HCT116 (cell line): ENCODE results near the gene BPIFB3.

Source experiments
- EZH2 ChIP-seq: fragments of 200-600 bp; sonication (generic); IDR thresholded peaks from 2 replicates; pipeline ENCODE4 v1.6.1; 2017; ENCODE audit warnings: antibody characterized with exemption, mixed run types
- JUND ChIP-seq: IDR thresholded peaks from 2 replicates; pipeline ENCODE4 v1.6.1; 2012
- POLR2A ChIP-seq: IDR thresholded peaks from 2 replicates; pipeline ENCODE4 v1.7.0; 2011; ENCODE audit warnings: borderline replicate concordance; ENCODE audit not compliant: insufficient read depth, insufficient read length; ENCODE audit errors: extremely low read depth
- POLR2AphosphoS5 ChIP-seq: IDR thresholded peaks from 2 replicates; pipeline ENCODE4 v1.6.1; 2011; ENCODE audit warnings: mild to moderate bottlenecking, low read depth, low read length, moderate library complexity
- SRF ChIP-seq: IDR thresholded peaks from 2 replicates; pipeline ENCODE4 v1.6.1; 2012; ENCODE audit warnings: low read depth
- TCF7L2 ChIP-seq: IDR thresholded peaks from 2 replicates; pipeline ENCODE4 v1.7.0; 2011; ENCODE audit warnings: borderline replicate concordance, inconsistent platforms; ENCODE audit not compliant: insufficient read depth, insufficient read length; ENCODE audit errors: extremely low read depth
- YY1 ChIP-seq: IDR thresholded peaks from 2 replicates; pipeline ENCODE4 v1.6.1; 2011; ENCODE audit warnings: low read length, low read depth, moderate library complexity, mild to moderate bottlenecking; ENCODE audit not compliant: insufficient replicate concordance; ENCODE audit errors: extremely low read depth
- ZNF274 ChIP-seq: fragments of 200-500 bp; sonication (Bioruptor generic); IDR thresholded peaks from 2 replicates; pipeline ENCODE4 v1.6.1; 2014; ENCODE audit warnings: mild to moderate bottlenecking, low read depth, low read length, inconsistent platforms
- TF ChIP-seq, protein P1 (sequence below), 3 experiments: fragments of 200-600 bp in 1 of 3; sonication (generic) in 1 of 3; IDR thresholded peaks in 2 of 3; conservative IDR thresholded peaks in 1 of 3; 2 replicates each; pipeline ENCODE4 v1.5.1; 2012 to 2017; ENCODE audit warnings: low read depth in 2 of 3, low read length in 2 of 3, antibody characterized with exemption in 1 of 3, borderline replicate concordance in 1 of 3, control low read depth in 1 of 3, mild to moderate bottlenecking in 1 of 3, mixed read lengths in 1 of 3, mixed run types in 1 of 3, moderate library complexity in 1 of 3; ENCODE audit not compliant: insufficient read depth in 1 of 3
- TF ChIP-seq, protein P2 (sequence below): IDR thresholded peaks from 2 replicates; pipeline ENCODE4 v1.6.1; 2012
- TF ChIP-seq, protein P3 (sequence below): IDR thresholded peaks from 2 replicates; pipeline ENCODE4 v1.6.1; 2012; ENCODE audit warnings: low read depth

DNA sequence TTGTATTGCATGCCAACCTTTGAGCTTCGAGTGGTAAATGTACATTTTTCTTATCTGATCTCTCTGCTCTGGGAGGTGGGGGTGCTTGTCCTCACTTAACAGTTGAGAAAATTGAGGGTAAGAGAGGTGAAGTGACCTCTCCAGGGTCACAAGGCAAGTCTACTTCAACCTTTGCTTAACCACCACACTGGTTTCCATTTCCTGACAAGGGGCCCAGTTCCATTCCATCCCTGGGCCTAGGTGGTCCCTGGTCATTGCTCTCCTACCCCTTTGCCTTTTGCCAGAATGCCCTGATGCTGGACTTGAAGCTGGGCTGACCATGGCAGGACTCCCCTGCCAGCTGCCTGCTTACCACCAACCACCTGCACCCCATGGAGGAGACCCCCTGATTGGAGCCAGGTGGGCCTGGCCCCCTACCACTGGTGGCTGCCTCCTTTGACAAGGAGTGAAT, 9.9 kb upstream of the BPIFB3 start:
- TF ChIP-seq, protein P1, sequence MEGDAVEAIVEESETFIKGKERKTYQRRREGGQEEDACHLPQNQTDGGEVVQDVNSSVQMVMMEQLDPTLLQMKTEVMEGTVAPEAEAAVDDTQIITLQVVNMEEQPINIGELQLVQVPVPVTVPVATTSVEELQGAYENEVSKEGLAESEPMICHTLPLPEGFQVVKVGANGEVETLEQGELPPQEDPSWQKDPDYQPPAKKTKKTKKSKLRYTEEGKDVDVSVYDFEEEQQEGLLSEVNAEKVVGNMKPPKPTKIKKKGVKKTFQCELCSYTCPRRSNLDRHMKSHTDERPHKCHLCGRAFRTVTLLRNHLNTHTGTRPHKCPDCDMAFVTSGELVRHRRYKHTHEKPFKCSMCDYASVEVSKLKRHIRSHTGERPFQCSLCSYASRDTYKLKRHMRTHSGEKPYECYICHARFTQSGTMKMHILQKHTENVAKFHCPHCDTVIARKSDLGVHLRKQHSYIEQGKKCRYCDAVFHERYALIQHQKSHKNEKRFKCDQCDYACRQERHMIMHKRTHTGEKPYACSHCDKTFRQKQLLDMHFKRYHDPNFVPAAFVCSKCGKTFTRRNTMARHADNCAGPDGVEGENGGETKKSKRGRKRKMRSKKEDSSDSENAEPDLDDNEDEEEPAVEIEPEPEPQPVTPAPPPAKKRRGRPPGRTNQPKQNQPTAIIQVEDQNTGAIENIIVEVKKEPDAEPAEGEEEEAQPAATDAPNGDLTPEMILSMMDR (IDR thresholded peaks at IDR 0.05 in 2 of 3, conservative IDR thresholded peaks at IDR 0.05 in 1 of 3; ENCODE audit: borderline replicate concordance in 1 of 3, insufficient read depth in 1 of 3, low read depth in 2 of 3, low read length in 2 of 3) = no peak
- TF ChIP-seq POLR2AphosphoS5 = no peak
- no peak for TF ChIP-seq POLR2A
- no peak for TF ChIP-seq YY1
- TF ChIP-seq SRF = no peak
- no peak for TF ChIP-seq ZNF274
- TF ChIP-seq EZH2 = no peak
- TF ChIP-seq, protein P2, sequence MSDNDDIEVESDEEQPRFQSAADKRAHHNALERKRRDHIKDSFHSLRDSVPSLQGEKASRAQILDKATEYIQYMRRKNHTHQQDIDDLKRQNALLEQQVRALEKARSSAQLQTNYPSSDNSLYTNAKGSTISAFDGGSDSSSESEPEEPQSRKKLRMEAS = no peak
- no peak for TF ChIP-seq TCF7L2
- TF ChIP-seq, protein P3, sequence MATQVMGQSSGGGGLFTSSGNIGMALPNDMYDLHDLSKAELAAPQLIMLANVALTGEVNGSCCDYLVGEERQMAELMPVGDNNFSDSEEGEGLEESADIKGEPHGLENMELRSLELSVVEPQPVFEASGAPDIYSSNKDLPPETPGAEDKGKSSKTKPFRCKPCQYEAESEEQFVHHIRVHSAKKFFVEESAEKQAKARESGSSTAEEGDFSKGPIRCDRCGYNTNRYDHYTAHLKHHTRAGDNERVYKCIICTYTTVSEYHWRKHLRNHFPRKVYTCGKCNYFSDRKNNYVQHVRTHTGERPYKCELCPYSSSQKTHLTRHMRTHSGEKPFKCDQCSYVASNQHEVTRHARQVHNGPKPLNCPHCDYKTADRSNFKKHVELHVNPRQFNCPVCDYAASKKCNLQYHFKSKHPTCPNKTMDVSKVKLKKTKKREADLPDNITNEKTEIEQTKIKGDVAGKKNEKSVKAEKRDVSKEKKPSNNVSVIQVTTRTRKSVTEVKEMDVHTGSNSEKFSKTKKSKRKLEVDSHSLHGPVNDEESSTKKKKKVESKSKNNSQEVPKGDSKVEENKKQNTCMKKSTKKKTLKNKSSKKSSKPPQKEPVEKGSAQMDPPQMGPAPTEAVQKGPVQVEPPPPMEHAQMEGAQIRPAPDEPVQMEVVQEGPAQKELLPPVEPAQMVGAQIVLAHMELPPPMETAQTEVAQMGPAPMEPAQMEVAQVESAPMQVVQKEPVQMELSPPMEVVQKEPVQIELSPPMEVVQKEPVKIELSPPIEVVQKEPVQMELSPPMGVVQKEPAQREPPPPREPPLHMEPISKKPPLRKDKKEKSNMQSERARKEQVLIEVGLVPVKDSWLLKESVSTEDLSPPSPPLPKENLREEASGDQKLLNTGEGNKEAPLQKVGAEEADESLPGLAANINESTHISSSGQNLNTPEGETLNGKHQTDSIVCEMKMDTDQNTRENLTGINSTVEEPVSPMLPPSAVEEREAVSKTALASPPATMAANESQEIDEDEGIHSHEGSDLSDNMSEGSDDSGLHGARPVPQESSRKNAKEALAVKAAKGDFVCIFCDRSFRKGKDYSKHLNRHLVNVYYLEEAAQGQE = no peak
- TF ChIP-seq JUND = no peak
